SK-N-MC (cell line): ENCODE measurements around the gene CDH4.
A peak's percentile ranks its signal among the peaks of the same experiment; 100 is the strongest.

Experiments
- DNase-seq: peaks from one replicate; pipeline ENCODE4 v3.0.0-alpha.2; 2011; ENCODE audit warnings: low read depth, low spot score
- H3K27ac ChIP-seq: fragments of 200-600 bp; sonication (generic); 2 replicates; pipeline ENCODE4 v1.5.1; 2016; ENCODE audit warnings: mixed run types
- H3K36me3 ChIP-seq: fragments of 200-600 bp; sonication (generic); 2 replicates; pipeline ENCODE4 v1.6.1; 2017; ENCODE audit warnings: antibody characterized with exemption, low read length, mixed read lengths; ENCODE audit not compliant: insufficient read depth
- H3K4me3 ChIP-seq: fragments of 200-600 bp; sonication (generic); 2 replicates; pipeline ENCODE4 v1.5.1; 2016
- H3K9ac ChIP-seq: fragments of 200-600 bp; sonication (generic); 2 replicates; pipeline ENCODE4 v1.8.0; 2017; ENCODE audit warnings: mixed run types, mixed read lengths; ENCODE audit not compliant: insufficient read length
- H3K9me3 ChIP-seq: fragments of 200-600 bp; sonication (generic); 2 replicates; pipeline ENCODE4 v1.6.1; 2017; ENCODE audit warnings: low read depth, mild to moderate bottlenecking, antibody characterized with exemption, low read length, moderate library complexity, mixed read lengths
- EZH2 ChIP-seq: fragments of 200-600 bp; sonication (generic); IDR thresholded peaks from one replicate; pipeline ENCODE4 v1.6.1; 2017; ENCODE audit warnings: antibody characterized with exemption
- FOXP2 ChIP-seq: optimal IDR thresholded peaks from 2 replicates; pipeline ENCODE3; 2011; ENCODE audit warnings: mild to moderate bottlenecking, moderate library complexity; ENCODE audit not compliant: insufficient read depth; ENCODE audit errors: extremely low read length, control extremely low read depth
- POLR2AphosphoS5 ChIP-seq: IDR thresholded peaks from 2 replicates; pipeline ENCODE4 v1.6.1; 2012; ENCODE audit warnings: mild to moderate bottlenecking, low read depth, low read length, borderline replicate concordance

The CDH4 gene

GRCh38 chr20:61807471-61808160 is 555.6 kb downstream of the CDH4 start:
- H3K9me3 ChIP-seq: no peaks in the 10 kb centered on the region
- H3K27ac ChIP-seq: no peak overlapping the region
- H3K4me3 ChIP-seq: no peak overlapping the region
- TF ChIP-seq FOXP2: no peak
- TF ChIP-seq EZH2: no peak
- no peak for TF ChIP-seq POLR2AphosphoS5
- no peak overlapping the region for H3K9ac ChIP-seq
- DNase-seq: no peak
- no peaks in the 10 kb centered on the region for H3K36me3 ChIP-seq

- no peaks in the 10 kb centered on the region for H3K36me3 ChIP-seq
- no peak overlapping the region for H3K9ac ChIP-seq
- no peak overlapping the region for H3K4me3 ChIP-seq
- no peak for TF ChIP-seq FOXP2
- peak; percentile 83 for TF ChIP-seq EZH2
- DNase-seq: no peak
- H3K27ac ChIP-seq: no peak overlapping the region
- no peaks in the 10 kb centered on the region for H3K9me3 ChIP-seq
Observed at GRCh38 chr20:61808447-61808846, 556.4 kb downstream of the CDH4 start.

- no peaks in the 10 kb centered on the region for H3K36me3 ChIP-seq
- no peak overlapping the region for H3K4me3 ChIP-seq
- H3K9ac ChIP-seq: no peak overlapping the region
- TF ChIP-seq POLR2AphosphoS5 (no peak), EZH2 (no peak), FOXP2 (no peak)
- no peak overlapping the region for H3K27ac ChIP-seq
- no peaks in the 10 kb centered on the region for H3K9me3 ChIP-seq
- no peak for DNase-seq
Observed at GRCh38 chr20:61809006-61809770, 557.1 kb downstream of the CDH4 start.

- Histone ChIP-seq H3K9me3 (no peaks in the 10 kb centered on the region), H3K9ac (no peak overlapping the region), H3K27ac (no peak overlapping the region), H3K4me3 (no peak overlapping the region), H3K36me3 (no peaks in the 10 kb centered on the region)
- DNase-seq: no peak
- TF ChIP-seq FOXP2: no peak
- no peak for TF ChIP-seq EZH2
- no peak for TF ChIP-seq POLR2AphosphoS5
Observed at GRCh38 chr20:61810066-61810737, 558.1 kb downstream of the CDH4 start.

GRCh38 chr20:61810738-61811135 is 558.7 kb downstream of the CDH4 start:
- no peak for TF ChIP-seq EZH2
- Histone ChIP-seq H3K4me3 (no peak overlapping the region), H3K27ac (no peak overlapping the region), H3K36me3 (no peaks in the 10 kb centered on the region), H3K9me3 (no peaks in the 10 kb centered on the region), H3K9ac (no peak overlapping the region)
- no peak for DNase-seq

GRCh38 chr20:61811166-61811565 is 559.1 kb downstream of the CDH4 start:
- Histone ChIP-seq H3K27ac (no peak overlapping the region), H3K9me3 (no peaks in the 10 kb centered on the region), H3K9ac (no peak overlapping the region), H3K4me3 (no peak overlapping the region), H3K36me3 (no peaks in the 10 kb centered on the region)
- TF ChIP-seq POLR2AphosphoS5: no peak
- TF ChIP-seq EZH2: no peak
- no peak for TF ChIP-seq FOXP2
- DNase-seq: no peak

GRCh38 chr20:61812121-61812844 is 560.2 kb downstream of the CDH4 start:
- no peak for DNase-seq
- Histone ChIP-seq H3K4me3 (no peak overlapping the region), H3K9me3 (no peaks in the 10 kb centered on the region), H3K36me3 (no peaks in the 10 kb centered on the region), H3K9ac (no peak overlapping the region), H3K27ac (no peak overlapping the region)
- TF ChIP-seq EZH2 (no peak), POLR2AphosphoS5 (no peak), FOXP2 (no peak)

GRCh38 chr20:61812845-61813485 is 560.9 kb downstream of the CDH4 start:
- Histone ChIP-seq H3K9me3 (no peaks in the 10 kb centered on the region), H3K9ac (no peak overlapping the region), H3K36me3 (no peaks in the 10 kb centered on the region), H3K27ac (no peak overlapping the region), H3K4me3 (no peak overlapping the region)
- no peak for DNase-seq
- no peak for TF ChIP-seq EZH2
- no peak for TF ChIP-seq POLR2AphosphoS5
- no peak for TF ChIP-seq FOXP2
